Ishikawa (cell line): Measurements from ENCODE around the gene NDUFB10.

Source experiments
- CREB1 ChIP-seq: IDR thresholded peaks from 2 replicates; pipeline ENCODE4 v1.6.1; 2012; ENCODE audit warnings: low read depth
- EP300 ChIP-seq: IDR thresholded peaks from 2 replicates; pipeline ENCODE4 v1.6.1; 2012; ENCODE audit warnings: borderline replicate concordance
- RAD21 ChIP-seq: IDR thresholded peaks from 2 replicates; pipeline ENCODE4 v1.6.1; 2012; ENCODE audit warnings: low read depth
- TAF1 ChIP-seq: IDR thresholded peaks from 2 replicates; pipeline ENCODE4 v1.6.1; 2012; ENCODE audit warnings: low read depth, mild to moderate bottlenecking
- TEAD4 ChIP-seq: IDR thresholded peaks from 2 replicates; pipeline ENCODE4 v1.6.1; 2012
- ZBTB7A ChIP-seq: IDR thresholded peaks from 2 replicates; pipeline ENCODE4 v1.6.1; 2012; ENCODE audit warnings: low read depth

DNA sequence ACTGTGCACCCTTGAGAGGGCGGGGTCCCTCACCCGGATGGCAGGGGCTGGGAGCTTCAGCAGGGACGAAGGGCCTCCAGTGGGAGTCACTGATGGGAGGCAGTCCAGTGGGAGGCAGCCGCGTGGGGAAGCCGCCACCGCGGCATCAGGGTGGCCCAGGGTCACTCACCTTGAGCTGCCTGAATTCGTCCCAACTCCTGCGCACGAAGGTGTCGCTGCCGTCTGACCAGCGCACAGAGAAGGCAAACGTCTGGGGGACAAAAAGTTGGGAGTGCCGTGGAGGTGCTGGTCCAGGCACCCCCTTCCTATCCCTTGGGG, 21.4 kb downstream of the NDUFB10 start:
- TF ChIP-seq RAD21 (no peak), TEAD4 (no peak), TAF1 (no peak), CREB1 (no peak), ZBTB7A (no peak), EP300 (no peak)
